Testis (tissue), 2 donors: ENCODE measurements around the gene RFX7.

Experiments used
- POLR2A ChIP-seq: fragments of 450-650 bp; IDR thresholded peaks from one replicate; pipeline ENCODE4 v1.6.1; 2017; ENCODE audit warnings: antibody characterized with exemption, mild to moderate bottlenecking, moderate library complexity
- TF ChIP-seq, protein P1 (sequence below), 3 experiments: fragments of 450-650 bp in 2 of 3; fragments of 200-600 bp in 1 of 3; sonication (generic) in 1 of 3; IDR thresholded peaks; one replicate each; pipeline ENCODE4 v1.5.1; 2016 to 2019; ENCODE audit warnings: antibody characterized with exemption in 3 of 3, mild to moderate bottlenecking in 2 of 3, moderate library complexity in 1 of 3

- TF ChIP-seq, protein P1, sequence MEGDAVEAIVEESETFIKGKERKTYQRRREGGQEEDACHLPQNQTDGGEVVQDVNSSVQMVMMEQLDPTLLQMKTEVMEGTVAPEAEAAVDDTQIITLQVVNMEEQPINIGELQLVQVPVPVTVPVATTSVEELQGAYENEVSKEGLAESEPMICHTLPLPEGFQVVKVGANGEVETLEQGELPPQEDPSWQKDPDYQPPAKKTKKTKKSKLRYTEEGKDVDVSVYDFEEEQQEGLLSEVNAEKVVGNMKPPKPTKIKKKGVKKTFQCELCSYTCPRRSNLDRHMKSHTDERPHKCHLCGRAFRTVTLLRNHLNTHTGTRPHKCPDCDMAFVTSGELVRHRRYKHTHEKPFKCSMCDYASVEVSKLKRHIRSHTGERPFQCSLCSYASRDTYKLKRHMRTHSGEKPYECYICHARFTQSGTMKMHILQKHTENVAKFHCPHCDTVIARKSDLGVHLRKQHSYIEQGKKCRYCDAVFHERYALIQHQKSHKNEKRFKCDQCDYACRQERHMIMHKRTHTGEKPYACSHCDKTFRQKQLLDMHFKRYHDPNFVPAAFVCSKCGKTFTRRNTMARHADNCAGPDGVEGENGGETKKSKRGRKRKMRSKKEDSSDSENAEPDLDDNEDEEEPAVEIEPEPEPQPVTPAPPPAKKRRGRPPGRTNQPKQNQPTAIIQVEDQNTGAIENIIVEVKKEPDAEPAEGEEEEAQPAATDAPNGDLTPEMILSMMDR (IDR thresholded peaks at IDR 0.05) = no peak
- no peak for TF ChIP-seq POLR2A
These were observed 184.7 kb downstream of the RFX7 start for GRCh38 chr15:56058986-56059385.
